ENCODE results near the gene PIGN. TPM values are rescaled to one million over a fixed set of nuclear protein-coding genes. Genes with fewer than 3 reads are reported as not detected.

The PIGN gene
- total RNA-seq, 1 experiment from 2014 or later = 52.5 TPM

DNA sequence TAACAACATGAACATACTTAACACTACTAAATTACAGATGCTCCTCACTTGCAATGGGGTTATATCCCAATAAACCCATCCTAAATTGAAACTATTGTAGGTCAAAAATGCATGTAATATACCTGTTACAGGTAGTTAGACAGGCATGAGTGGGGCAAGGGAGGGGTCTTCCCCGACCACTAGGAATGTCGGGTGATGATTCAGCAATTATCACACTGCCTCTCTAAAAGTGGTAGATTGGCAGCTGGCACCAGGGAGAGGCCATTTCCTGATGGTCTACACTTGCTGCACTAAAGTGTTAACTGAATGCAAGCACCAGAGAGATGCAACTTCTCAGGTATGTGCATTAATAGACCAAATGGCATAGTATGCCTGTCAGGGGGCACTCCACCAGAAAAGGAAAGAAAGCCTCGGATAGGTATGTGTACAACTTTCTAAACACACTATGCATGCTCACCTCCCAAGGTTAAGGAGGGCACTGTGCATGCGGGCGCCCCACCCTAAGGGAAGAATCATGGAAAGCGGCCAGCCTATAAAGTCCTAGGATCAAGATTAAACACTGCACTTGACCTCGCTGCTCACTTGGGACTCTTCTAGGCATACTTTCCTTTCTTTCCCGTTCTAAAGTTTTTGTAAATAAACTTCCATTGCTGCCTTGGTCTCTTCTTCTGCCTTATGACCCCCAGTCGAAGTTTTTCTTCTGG lies 35.6 kb downstream of the PIGN start:
- CTCF ChIA-PET = no interaction called here
- BruUV-seq (replicated peaks) = no TSS peak
- Mint-ChIP-seq H3K9me3 (ENCODE audit: low read depth, unreplicated experiment) (no peaks in the 10 kb centered on the region), H3K4me3 (ENCODE audit: low read depth, unreplicated experiment) (no peak overlapping the region), H3K27me3 (ENCODE audit: unreplicated experiment) (no peaks in the 10 kb centered on the region), H3K4me1 (ENCODE audit: low read depth, unreplicated experiment) (no peaks in the 10 kb centered on the region), H3K27ac (ENCODE audit: unreplicated experiment) (no peak overlapping the region), H3K36me3 (ENCODE audit: insufficient read depth, unreplicated experiment) (no peaks in the 10 kb centered on the region)
- TF ChIP-seq, protein P1, sequence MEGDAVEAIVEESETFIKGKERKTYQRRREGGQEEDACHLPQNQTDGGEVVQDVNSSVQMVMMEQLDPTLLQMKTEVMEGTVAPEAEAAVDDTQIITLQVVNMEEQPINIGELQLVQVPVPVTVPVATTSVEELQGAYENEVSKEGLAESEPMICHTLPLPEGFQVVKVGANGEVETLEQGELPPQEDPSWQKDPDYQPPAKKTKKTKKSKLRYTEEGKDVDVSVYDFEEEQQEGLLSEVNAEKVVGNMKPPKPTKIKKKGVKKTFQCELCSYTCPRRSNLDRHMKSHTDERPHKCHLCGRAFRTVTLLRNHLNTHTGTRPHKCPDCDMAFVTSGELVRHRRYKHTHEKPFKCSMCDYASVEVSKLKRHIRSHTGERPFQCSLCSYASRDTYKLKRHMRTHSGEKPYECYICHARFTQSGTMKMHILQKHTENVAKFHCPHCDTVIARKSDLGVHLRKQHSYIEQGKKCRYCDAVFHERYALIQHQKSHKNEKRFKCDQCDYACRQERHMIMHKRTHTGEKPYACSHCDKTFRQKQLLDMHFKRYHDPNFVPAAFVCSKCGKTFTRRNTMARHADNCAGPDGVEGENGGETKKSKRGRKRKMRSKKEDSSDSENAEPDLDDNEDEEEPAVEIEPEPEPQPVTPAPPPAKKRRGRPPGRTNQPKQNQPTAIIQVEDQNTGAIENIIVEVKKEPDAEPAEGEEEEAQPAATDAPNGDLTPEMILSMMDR (IDR thresholded peaks at IDR 0.05; ENCODE audit: unreplicated experiment) = no peak
- intact Hi-C loops (cut with micrococcal nuclease; ENCODE audit: unreplicated experiment) = no loop called here
- DNase-seq = no peak

DNA sequence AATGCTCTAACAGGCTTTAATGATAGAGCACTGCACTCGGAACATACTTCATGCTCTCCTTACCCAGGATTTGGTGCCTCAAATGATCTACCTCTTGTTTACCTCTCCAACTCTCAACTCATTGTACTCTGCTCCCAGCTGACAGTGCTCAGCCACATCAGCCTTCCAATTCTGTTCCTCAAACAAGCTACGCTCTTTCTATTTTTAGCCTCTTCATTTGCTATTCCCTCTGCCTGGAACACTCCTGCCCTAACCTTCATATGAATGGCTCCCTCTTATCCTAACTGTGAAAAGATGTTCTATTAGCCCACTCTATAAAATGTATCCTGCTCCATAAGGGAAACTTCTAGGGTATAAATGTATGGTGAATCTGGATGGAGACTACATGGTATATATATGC lies 42.5 kb downstream of the PIGN start:
- Mint-ChIP-seq H3K27ac (ENCODE audit: unreplicated experiment) (no peak overlapping the region), H3K27me3 (ENCODE audit: unreplicated experiment) (no peaks in the 10 kb centered on the region), H3K9me3 (ENCODE audit: low read depth, unreplicated experiment) (no peaks in the 10 kb centered on the region), H3K4me1 (ENCODE audit: low read depth, unreplicated experiment) (no peaks in the 10 kb centered on the region), H3K36me3 (ENCODE audit: insufficient read depth, unreplicated experiment) (no peaks in the 10 kb centered on the region), H3K4me3 (ENCODE audit: low read depth, unreplicated experiment) (no peak overlapping the region)
- BruUV-seq (replicated peaks) = no TSS peak
- TF ChIP-seq, protein P1 (IDR thresholded peaks at IDR 0.05; ENCODE audit: unreplicated experiment) = no peak
- CTCF ChIA-PET = no interaction called here
- intact Hi-C loops (cut with micrococcal nuclease; ENCODE audit: unreplicated experiment) = no loop called here
- DNase-seq = no peak

DNA sequence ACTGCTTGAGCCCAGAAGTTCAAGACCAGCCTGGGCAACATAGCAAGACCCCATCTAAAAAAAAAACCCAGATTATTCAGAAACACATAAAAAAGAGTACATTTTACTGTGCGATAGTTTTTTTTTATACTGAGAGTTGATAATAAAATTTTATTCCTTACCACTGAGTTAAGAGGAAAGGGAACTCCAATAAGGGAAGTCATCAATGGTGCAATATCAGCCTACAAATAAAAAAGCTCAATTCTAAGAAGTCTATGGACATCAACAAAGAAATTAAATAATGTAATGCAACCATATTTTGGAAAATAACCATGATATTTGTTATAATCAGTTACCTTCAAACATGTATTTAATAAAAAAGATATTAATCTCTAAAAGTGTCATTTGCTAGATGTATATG lies 46.6 kb downstream of the PIGN start:
- Mint-ChIP-seq H3K27ac (ENCODE audit: unreplicated experiment) (no peak overlapping the region), H3K4me1 (ENCODE audit: low read depth, unreplicated experiment) (no peaks in the 10 kb centered on the region), H3K27me3 (ENCODE audit: unreplicated experiment) (no peaks in the 10 kb centered on the region), H3K9me3 (ENCODE audit: low read depth, unreplicated experiment) (no peaks in the 10 kb centered on the region), H3K36me3 (ENCODE audit: insufficient read depth, unreplicated experiment) (peaks cover 5% of the 10 kb centered on the region), H3K4me3 (ENCODE audit: low read depth, unreplicated experiment) (no peak overlapping the region)
- BruUV-seq (replicated peaks) = no TSS peak
- DNase-seq = no peak
- TF ChIP-seq, protein P1 (IDR thresholded peaks at IDR 0.05; ENCODE audit: unreplicated experiment) = no peak
- CTCF ChIA-PET = no interaction called here
- intact Hi-C loops (cut with micrococcal nuclease; ENCODE audit: unreplicated experiment) = no loop called here

DNA sequence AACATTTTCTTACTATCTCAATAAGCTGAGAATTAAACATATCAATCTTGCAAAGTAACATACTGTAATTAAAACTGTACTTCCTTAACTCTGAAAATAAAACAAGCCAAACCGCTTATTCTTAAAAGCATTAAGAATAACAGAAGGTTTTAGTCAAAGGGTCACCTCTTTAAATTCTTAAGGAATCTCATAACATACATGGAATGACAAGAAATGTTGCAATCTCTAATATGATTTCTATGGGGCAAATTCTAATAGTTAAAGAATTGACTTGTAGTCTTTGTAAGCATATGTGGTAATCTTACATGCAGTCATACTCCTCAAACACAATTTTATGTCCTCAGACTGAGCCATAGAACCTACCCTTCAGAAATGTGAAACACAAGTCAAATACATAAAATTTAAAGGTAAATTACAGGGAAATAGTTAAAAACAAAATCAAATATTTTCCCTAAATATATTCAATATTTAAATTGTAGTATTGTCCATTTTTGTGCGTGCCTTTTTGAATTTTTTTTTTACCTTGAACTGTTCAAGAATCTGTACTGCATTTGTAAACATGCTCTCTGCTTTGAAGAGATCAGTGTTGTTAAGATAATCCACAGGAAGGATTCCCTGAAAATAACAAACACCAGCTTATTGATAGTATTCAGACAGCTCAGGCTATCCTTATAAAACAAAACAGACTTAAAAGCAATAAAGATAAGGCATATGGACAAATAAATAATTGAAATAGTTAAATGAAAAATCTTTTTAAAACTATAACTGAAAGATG lies 48.2 kb downstream of the PIGN start:
- DNase-seq = no peak
- Mint-ChIP-seq H3K9me3 (ENCODE audit: low read depth, unreplicated experiment) (no peaks in the 10 kb centered on the region), H3K36me3 (ENCODE audit: insufficient read depth, unreplicated experiment) (peaks cover 5% of the 10 kb centered on the region), H3K4me1 (ENCODE audit: low read depth, unreplicated experiment) (no peaks in the 10 kb centered on the region), H3K27me3 (ENCODE audit: unreplicated experiment) (no peaks in the 10 kb centered on the region), H3K4me3 (ENCODE audit: low read depth, unreplicated experiment) (no peak overlapping the region), H3K27ac (ENCODE audit: unreplicated experiment) (no peak overlapping the region)
- BruUV-seq (replicated peaks) = no TSS peak
- CTCF ChIA-PET = interaction anchor here (0.5 kb wide), 1 partner anchor 243 kb away, joined by 3 read pairs; no protein-coding TSS in a partner anchor
- intact Hi-C loops (cut with micrococcal nuclease; ENCODE audit: unreplicated experiment) = no loop called here
- TF ChIP-seq, protein P1 (IDR thresholded peaks at IDR 0.05; ENCODE audit: unreplicated experiment) = no peak
